Suppressor macrophage treated with lipopolysaccharide for 1 hour (primary cell): ENCODE data around the gene AMY2B.
"Not testable (repeated sequence)": the region's sequence is repeated elsewhere in the genome, so short reads cannot be mapped to it uniquely, and the experiment has no call there.

Source experiments
- DNase-seq, 3 donors: peaks; one replicate each; pipeline ENCODE4 v3.0.0-alpha.2; 2020 to 2022

Gene AMY2B

GRCh38 chr1:103627436-103627835, 56.0 kb downstream of the AMY2B start:
- not testable (repeated sequence) for DNase-seq
